Osteocyte (in vitro differentiated cells): ENCODE measurements around the gene C18orf54. TPM values are rescaled to one million over a fixed set of nuclear protein-coding genes. Genes with fewer than 3 reads are reported as not detected.

ENCODE experiments used
- DNase-seq: peaks from one replicate; pipeline ENCODE4 v3.0.0; 2021; ENCODE audit warnings: mixed read lengths; ENCODE audit not compliant: unreplicated experiment; ENCODE audit errors: extremely low spot score
- H3K27ac Mint-ChIP-seq: one replicate; pipeline ENCODE4 v1.8.0; 2021; ENCODE audit warnings: mild to moderate bottlenecking, mixed read lengths; ENCODE audit not compliant: unreplicated experiment
- H3K27me3 Mint-ChIP-seq: one replicate; pipeline ENCODE4 v1.8.0; 2021; ENCODE audit warnings: mixed read lengths; ENCODE audit not compliant: unreplicated experiment
- H3K36me3 Mint-ChIP-seq: one replicate; pipeline ENCODE4 v1.8.0; 2021; ENCODE audit warnings: mixed read lengths; ENCODE audit not compliant: unreplicated experiment
- H3K4me1 Mint-ChIP-seq: one replicate; pipeline ENCODE4 v1.8.0; 2021; ENCODE audit warnings: mixed read lengths; ENCODE audit not compliant: unreplicated experiment
- H3K4me3 Mint-ChIP-seq: one replicate; pipeline ENCODE4 v1.8.0; 2021; ENCODE audit warnings: mild to moderate bottlenecking, moderate library complexity, mixed read lengths; ENCODE audit not compliant: unreplicated experiment
- H3K9me3 Mint-ChIP-seq: one replicate; pipeline ENCODE4 v1.8.0; 2021; ENCODE audit warnings: mixed read lengths; ENCODE audit not compliant: unreplicated experiment
- CTCF ChIP-seq: fragments of 200-600 bp; sonication (generic); IDR thresholded peaks from 2 replicates; pipeline ENCODE4 v1.5.0; 2021; ENCODE audit warnings: antibody characterized with exemption, mild to moderate bottlenecking, moderate library complexity
- total RNA-seq: library from RNA; stranded (reverse); gene quantifications from 2 replicates; pipeline ENCODE4 v1.2.1, GENCODE V29; 2021

The C18orf54 gene
- total RNA-seq, 1 donor from 2014 or later = 6.4 TPM

GRCh38 chr18:54387631-54388030, 29.9 kb downstream of the C18orf54 start:
- peaks cover 5% of the 10 kb centered on the region for H3K9me3 Mint-ChIP-seq
- H3K27ac Mint-ChIP-seq = peak overlapping the region; percentile 74

GRCh38 chr18:54388203-54389142, 30.8 kb downstream of the C18orf54 start:
- Mint-ChIP-seq H3K36me3 (no peaks in the 10 kb centered on the region), H3K4me1 (peaks cover 27% of the 10 kb centered on the region), H3K27me3 (peaks cover 2% of the 10 kb centered on the region), H3K9me3 (peaks cover 5% of the 10 kb centered on the region), H3K27ac (peak overlapping the region; percentile 74), H3K4me3 (peak overlapping the region; percentile 9)
- no peak for DNase-seq
- no peak for TF ChIP-seq CTCF

More at GRCh38 chr18:54387631-54388030, 29.9 kb downstream of the C18orf54 start:
- no peak for DNase-seq
- TF ChIP-seq CTCF = no peak
- Mint-ChIP-seq H3K4me3 (no peak overlapping the region), H3K36me3 (no peaks in the 10 kb centered on the region), H3K27me3 (no peaks in the 10 kb centered on the region), H3K4me1 (peaks cover 27% of the 10 kb centered on the region)

- peaks cover 2% of the 10 kb centered on the region for H3K27me3 Mint-ChIP-seq
- peaks cover 27% of the 10 kb centered on the region for H3K4me1 Mint-ChIP-seq
- H3K27ac Mint-ChIP-seq = peak overlapping the region; percentile 74
- no peak for TF ChIP-seq CTCF
- H3K9me3 Mint-ChIP-seq = peaks cover 5% of the 10 kb centered on the region
- DNase-seq = no peak
- no peak overlapping the region for H3K4me3 Mint-ChIP-seq
- H3K36me3 Mint-ChIP-seq = no peaks in the 10 kb centered on the region
Observed at GRCh38 chr18:54389143-54389505, 31.4 kb downstream of the C18orf54 start.

- Mint-ChIP-seq H3K9me3 (peaks cover 5% of the 10 kb centered on the region), H3K4me1 (peaks cover 26% of the 10 kb centered on the region), H3K27me3 (peaks cover 3% of the 10 kb centered on the region), H3K27ac (no peak overlapping the region), H3K4me3 (no peak overlapping the region), H3K36me3 (no peaks in the 10 kb centered on the region)
- no peak for TF ChIP-seq CTCF
- no peak for DNase-seq
Observed at GRCh38 chr18:54390838-54391237, 33.1 kb downstream of the C18orf54 start.

- TF ChIP-seq CTCF = peak; percentile 71
- peaks cover 21% of the 10 kb centered on the region for H3K4me1 Mint-ChIP-seq
- no peak overlapping the region for H3K4me3 Mint-ChIP-seq
- no peaks in the 10 kb centered on the region for H3K36me3 Mint-ChIP-seq
- H3K27me3 Mint-ChIP-seq = peaks cover 13% of the 10 kb centered on the region
- DNase-seq = no peak
- peaks cover 5% of the 10 kb centered on the region for H3K9me3 Mint-ChIP-seq
- no peak overlapping the region for H3K27ac Mint-ChIP-seq
Observed at GRCh38 chr18:54392543-54393023, 34.9 kb downstream of the C18orf54 start.
